Measurements from ENCODE around the gene DACH2. TPM values are rescaled to one million over a fixed set of nuclear protein-coding genes. Genes with fewer than 3 reads are reported as not detected.

DACH2 gene
- polyA plus RNA-seq, 1 donor (not counting 4 experiments of a cell fraction or from before 2014, with no cell fraction given), result not detected

GRCh38 chrX:86154553-86154952, 6.3 kb downstream of the DACH2 start:
- Histone ChIP-seq H3K9me3 (ENCODE audit: control insufficient read depth, low read depth, low read length) (no peaks in the 10 kb centered on the region), H3K27me3 (ENCODE audit: control insufficient read depth, extremely low read depth, insufficient read depth, low read length) (peaks cover 4% of the 10 kb centered on the region), H3K9ac (ENCODE audit: control insufficient read depth, extremely low read depth, insufficient read depth, low read length) (no peak overlapping the region), H3K79me2 (ENCODE audit: control insufficient read depth, insufficient read depth, low read length) (no peaks in the 10 kb centered on the region), H3K4me1 (ENCODE audit: control insufficient read depth, extremely low read depth, insufficient read depth, low read length) (no peaks in the 10 kb centered on the region), H4K20me1 (ENCODE audit: control insufficient read depth, extremely low read depth, insufficient read depth, low read length) (no peaks in the 10 kb centered on the region), H3K4me2 (ENCODE audit: control insufficient read depth, extremely low read depth, insufficient read depth, low read depth, low read length) (no peak overlapping the region), H3K4me3 (ENCODE audit: control insufficient read depth in 2 of 3, extremely low read depth in 1 of 3, insufficient read depth in 2 of 3, low read depth in 1 of 3, low read length in 3 of 3) (no peak overlapping the region), H2AFZ (ENCODE audit: control insufficient read depth, low read length) (no peak overlapping the region), H3K27ac (ENCODE audit: control insufficient read depth, insufficient read depth, low read length) (no peak overlapping the region), H3K9me1 (ENCODE audit: control insufficient read depth, extremely low read depth, insufficient read depth, low read length) (no peaks in the 10 kb centered on the region), H3K36me3 (ENCODE audit: control insufficient read depth in 2 of 2, extremely low read depth in 1 of 2, insufficient read depth in 2 of 2, low read length in 2 of 2) (no peaks in the 10 kb centered on the region)
- no peak for DNase-seq (ENCODE audit: low read depth, low spot score)
- dilution Hi-C loops (cut with MboI; ENCODE audit: extremely low pct_ligation_motif_present, low sequenced_read_pairs), result no loop called here
- TF ChIP-seq EZH2 (IDR thresholded peaks at IDR 0.05; ENCODE audit: low read length) (no peak), CTCF (optimal IDR thresholded peaks at IDR 0.05 in 1 of 3, IDR thresholded peaks at IDR 0.05 in 1 of 3, conservative IDR thresholded peaks at IDR 0.05 in 1 of 3; ENCODE audit: extremely low read depth in 1 of 3, insufficient read depth in 2 of 3, low read length in 3 of 3) (no peak)
- no peak for FAIRE-seq

- no peak overlapping the region for H2AFZ ChIP-seq (ENCODE audit: control insufficient read depth, low read length)
- no peak overlapping the region for H3K4me2 ChIP-seq (ENCODE audit: control insufficient read depth, extremely low read depth, insufficient read depth, low read depth, low read length)
- H3K36me3 ChIP-seq (ENCODE audit: control insufficient read depth in 2 of 2, extremely low read depth in 1 of 2, insufficient read depth in 2 of 2, low read length in 2 of 2), result no peaks in the 10 kb centered on the region
- no peaks in the 10 kb centered on the region for H3K4me1 ChIP-seq (ENCODE audit: control insufficient read depth, extremely low read depth, insufficient read depth, low read length)
- no peak overlapping the region for H3K4me3 ChIP-seq (ENCODE audit: control insufficient read depth in 2 of 3, extremely low read depth in 1 of 3, insufficient read depth in 2 of 3, low read depth in 1 of 3, low read length in 3 of 3)
- FAIRE-seq, result no peak
- TF ChIP-seq CTCF (optimal IDR thresholded peaks at IDR 0.05 in 1 of 3, IDR thresholded peaks at IDR 0.05 in 1 of 3, conservative IDR thresholded peaks at IDR 0.05 in 1 of 3; ENCODE audit: extremely low read depth in 1 of 3, insufficient read depth in 2 of 3, low read length in 3 of 3), result peak; percentile 37 to 67 (median 64)
- TF ChIP-seq EZH2 (IDR thresholded peaks at IDR 0.05; ENCODE audit: low read length), result no peak
- H3K9me3 ChIP-seq (ENCODE audit: control insufficient read depth, low read depth, low read length), result no peaks in the 10 kb centered on the region
- no peak overlapping the region for H3K9ac ChIP-seq (ENCODE audit: control insufficient read depth, extremely low read depth, insufficient read depth, low read length)
- H3K79me2 ChIP-seq (ENCODE audit: control insufficient read depth, insufficient read depth, low read length), result no peaks in the 10 kb centered on the region
- H3K27ac ChIP-seq (ENCODE audit: control insufficient read depth, insufficient read depth, low read length), result no peak overlapping the region
- DNase-seq (ENCODE audit: low read depth, low spot score), result no peak
- no peaks in the 10 kb centered on the region for H3K9me1 ChIP-seq (ENCODE audit: control insufficient read depth, extremely low read depth, insufficient read depth, low read length)
- no peaks in the 10 kb centered on the region for H3K27me3 ChIP-seq (ENCODE audit: control insufficient read depth, extremely low read depth, insufficient read depth, low read length)
- dilution Hi-C loops (cut with MboI; ENCODE audit: extremely low pct_ligation_motif_present, low sequenced_read_pairs), result no loop called here
- H4K20me1 ChIP-seq (ENCODE audit: control insufficient read depth, extremely low read depth, insufficient read depth, low read length), result no peaks in the 10 kb centered on the region
These were observed 23.1 kb downstream of the DACH2 start for GRCh38 chrX:86171366-86171765.
